IPS-20b (cell line): ENCODE measurements around the gene TWSG1.
"Not testable (repeated sequence)": the region's sequence is repeated elsewhere in the genome, so short reads cannot be mapped to it uniquely, and the experiment has no call there.

Experiments
- H3K27ac ChIP-seq: one replicate; pipeline ENCODE4 v1.5.1; 2013; ENCODE audit warnings: low read length
- H3K27me3 ChIP-seq: 2 replicates; pipeline ENCODE4 v1.6.1; 2013; ENCODE audit warnings: mild to moderate bottlenecking, low read length, inconsistent platforms; ENCODE audit not compliant: insufficient read depth
- H3K36me3 ChIP-seq: 2 replicates; pipeline ENCODE4 v1.6.1; 2013; ENCODE audit warnings: low read depth, mild to moderate bottlenecking, inconsistent platforms, low read length, moderate library complexity; ENCODE audit not compliant: insufficient read depth
- H3K4me1 ChIP-seq: 2 replicates; pipeline ENCODE4 v1.6.1; 2013; ENCODE audit warnings: mild to moderate bottlenecking, control low read depth, inconsistent platforms, low read length, moderate library complexity; ENCODE audit not compliant: insufficient read depth
- H3K4me3 ChIP-seq: 2 replicates; pipeline ENCODE4 v1.5.1; 2013; ENCODE audit warnings: mild to moderate bottlenecking, low read length, inconsistent platforms
- H3K9ac ChIP-seq: 2 replicates; pipeline ENCODE4 v1.6.1; 2013; ENCODE audit warnings: low read depth, mild to moderate bottlenecking, inconsistent platforms, low read length, moderate library complexity
- H3K9me3 ChIP-seq: 2 replicates; pipeline ENCODE4 v1.6.1; 2013; ENCODE audit warnings: mild to moderate bottlenecking, low read depth, low read length, inconsistent platforms; ENCODE audit not compliant: insufficient read depth

Gene TWSG1

GRCh38 chr18:9428862-9429661, 94.5 kb downstream of the TWSG1 start:
- Histone ChIP-seq H3K9me3 (peaks cover 5% of the 10 kb centered on the region; the same call in 1 of the 2 replicates), H3K27ac (no peak overlapping the region), H3K4me3 (no peak overlapping the region), H3K9ac (no peak overlapping the region), H3K36me3 (no peaks in the 10 kb centered on the region), H3K4me1 (peaks cover 4% of the 10 kb centered on the region; the same call in 1 of the 2 replicates), H3K27me3 (no peaks in the 10 kb centered on the region)

GRCh38 chr18:9429662-9429993, 95.1 kb downstream of the TWSG1 start:
- no peak overlapping the region for H3K27ac ChIP-seq
- H3K36me3 ChIP-seq = no peaks in the 10 kb centered on the region
- no peak overlapping the region for H3K9ac ChIP-seq
- H3K27me3 ChIP-seq = no peaks in the 10 kb centered on the region
- H3K4me3 ChIP-seq = no peak overlapping the region
- peaks cover 5% of the 10 kb centered on the region; the same call in 1 of the 2 replicates for H3K9me3 ChIP-seq
- peaks cover 4% of the 10 kb centered on the region; the same call in 1 of the 2 replicates for H3K4me1 ChIP-seq

- not testable (repeated sequence) for H3K27me3 ChIP-seq, H3K4me3 ChIP-seq, H3K9me3 ChIP-seq
Measured at GRCh38 chr18:9430315-9430714, 95.7 kb downstream of the TWSG1 start.

GRCh38 chr18:9431296-9431695, 96.7 kb downstream of the TWSG1 start:
- Histone ChIP-seq H3K27me3 (no peaks in the 10 kb centered on the region), H3K4me3 (no peak overlapping the region), H3K9ac (no peak overlapping the region), H3K9me3 (peaks cover 5% of the 10 kb centered on the region; the same call in 1 of the 2 replicates), H3K27ac (no peak overlapping the region), H3K4me1 (peaks cover 4% of the 10 kb centered on the region; the same call in 1 of the 2 replicates), H3K36me3 (no peaks in the 10 kb centered on the region)

More at GRCh38 chr18:9430315-9430714, 95.7 kb downstream of the TWSG1 start:
- H3K9ac ChIP-seq, H3K27ac ChIP-seq, H3K36me3 ChIP-seq, H3K4me1 ChIP-seq: not testable (repeated sequence)

GRCh38 chr18:9433122-9433521, 98.5 kb downstream of the TWSG1 start:
- H3K4me3 ChIP-seq, H3K4me1 ChIP-seq, H3K9me3 ChIP-seq, H3K36me3 ChIP-seq, H3K27ac ChIP-seq, H3K9ac ChIP-seq, H3K27me3 ChIP-seq: not testable (repeated sequence)

- no peak overlapping the region for H3K27ac ChIP-seq
- H3K9me3 ChIP-seq = peaks cover 5% of the 10 kb centered on the region; the same call in 1 of the 2 replicates
- peaks cover 8% of the 10 kb centered on the region; the same call in 1 of the 2 replicates for H3K4me1 ChIP-seq
- peak overlapping the region; percentile 63; the same call in 1 of the 2 replicates for H3K9ac ChIP-seq
- no peaks in the 10 kb centered on the region for H3K36me3 ChIP-seq
- no peaks in the 10 kb centered on the region for H3K27me3 ChIP-seq
- no peak overlapping the region for H3K4me3 ChIP-seq
Measured at GRCh38 chr18:9433671-9434121, 99.1 kb downstream of the TWSG1 start.

GRCh38 chr18:9434122-9434701, 99.6 kb downstream of the TWSG1 start:
- no peak overlapping the region for H3K4me3 ChIP-seq
- no peak overlapping the region for H3K27ac ChIP-seq
- H3K9ac ChIP-seq = peak overlapping the region; percentile 63; the same call in 1 of the 2 replicates
- H3K9me3 ChIP-seq = peaks cover 5% of the 10 kb centered on the region; the same call in 1 of the 2 replicates
- H3K4me1 ChIP-seq = peaks cover 8% of the 10 kb centered on the region; the same call in 1 of the 2 replicates
- H3K36me3 ChIP-seq = no peaks in the 10 kb centered on the region
- no peaks in the 10 kb centered on the region for H3K27me3 ChIP-seq

GRCh38 chr18:9435041-9435440, 100.5 kb downstream of the TWSG1 start:
- peaks cover 8% of the 10 kb centered on the region; the same call in 1 of the 2 replicates for H3K4me1 ChIP-seq
- H3K4me3 ChIP-seq = no peak overlapping the region
- no peak overlapping the region for H3K9ac ChIP-seq

GRCh38 chr18:9436206-9436929, 101.8 kb downstream of the TWSG1 start:
- Histone ChIP-seq H3K4me3 (no peak overlapping the region), H3K27me3 (no peaks in the 10 kb centered on the region), H3K9ac (no peak overlapping the region), H3K36me3 (no peaks in the 10 kb centered on the region), H3K9me3 (no peaks in the 10 kb centered on the region), H3K27ac (no peak overlapping the region), H3K4me1 (peaks cover 8% of the 10 kb centered on the region; the same call in 1 of the 2 replicates)

More at GRCh38 chr18:9435041-9435440, 100.5 kb downstream of the TWSG1 start:
- H3K27me3 ChIP-seq = no peaks in the 10 kb centered on the region
- H3K36me3 ChIP-seq = no peaks in the 10 kb centered on the region
- peaks cover 5% of the 10 kb centered on the region; the same call in 1 of the 2 replicates for H3K9me3 ChIP-seq
- H3K27ac ChIP-seq = no peak overlapping the region

GRCh38 chr18:9437021-9437437, 102.5 kb downstream of the TWSG1 start:
- no peaks in the 10 kb centered on the region for H3K36me3 ChIP-seq
- no peaks in the 10 kb centered on the region for H3K27me3 ChIP-seq
- H3K4me1 ChIP-seq = peaks cover 8% of the 10 kb centered on the region; the same call in 1 of the 2 replicates
- no peaks in the 10 kb centered on the region for H3K9me3 ChIP-seq
- no peak overlapping the region for H3K9ac ChIP-seq
- H3K27ac ChIP-seq = no peak overlapping the region
- H3K4me3 ChIP-seq = no peak overlapping the region

GRCh38 chr18:9437672-9438071, 103.1 kb downstream of the TWSG1 start:
- H3K4me3 ChIP-seq = no peak overlapping the region
- no peaks in the 10 kb centered on the region for H3K36me3 ChIP-seq
- no peak overlapping the region for H3K27ac ChIP-seq
- peaks cover 8% of the 10 kb centered on the region; the same call in 1 of the 2 replicates for H3K4me1 ChIP-seq
- no peaks in the 10 kb centered on the region for H3K27me3 ChIP-seq
- no peaks in the 10 kb centered on the region for H3K9me3 ChIP-seq
- no peak overlapping the region for H3K9ac ChIP-seq
